HepG2 (cell line): ENCODE results near the gene TRMT5. TPM values are rescaled to one million over a fixed set of nuclear protein-coding genes. Genes with fewer than 3 reads are reported as not detected.

ENCODE experiments used
- ATAC-seq: fragments of 200-7000 bp; cut with Tn5 transposase; 3 replicates; pipeline ENCODE4 v1.9.1; 2020; ENCODE audit warnings: mild to moderate bottlenecking, moderate library complexity
- BruUV-seq: library from RNA; stranded (reverse); fragments of 400-500 nt; replicated peaks from 2 replicates; lab custom pipeline; 2021; lab: Mats Ljungman, UMichigan
- CTCF ChIA-PET: fragments of 300-600 bp; formaldehyde crosslinking; extraction: SDS; loops from one replicate; lab custom pipeline; 2021; ENCODE audit warnings: low total read pairs, inconsistent platforms, low intra/inter-chr PET ratio; lab: Yijun Ruan, JAX
- POLR2A ChIA-PET: fragments of 350-600 bp; sonication (Branson Sonifier 250); formaldehyde crosslinking; loops from one replicate; lab custom pipeline; 2020; ENCODE audit warnings: antibody characterized with exemption, inconsistent platforms; lab: Yijun Ruan, JAX
- DNase-seq: peaks from one replicate; pipeline ENCODE4 v3.0.0-alpha.2; 2015; ENCODE audit warnings: low spot score
- FAIRE-seq: peaks from 3 replicates; lab custom pipeline; 2011; peaks lifted over from hg19 to GRCh38; lab: Jason Lieb, UNC
- H2AFZ ChIP-seq: one replicate; pipeline ENCODE4 v1.6.1; 2011; ENCODE audit warnings: low read length, inconsistent platforms
- H3K27ac ChIP-seq: fragments of 300-600 bp; 3 replicates; pipeline ENCODE4 v1.8.0; 2011; ENCODE audit warnings: mixed run types, mild to moderate bottlenecking, mixed read lengths, low read length, inconsistent platforms; ENCODE audit not compliant: insufficient read depth; ENCODE audit errors: extremely low read length
- H3K27me3 ChIP-seq, 2 experiments: fragments of 200-600 bp in 1 of 2; 2 replicates in 1 of 2; 3 replicates in 1 of 2; pipeline versions ENCODE4 v1.6.0 to v1.8.0; 2011; ENCODE audit warnings: low read length in 2 of 2, mild to moderate bottlenecking in 2 of 2, moderate library complexity in 2 of 2, inconsistent platforms in 1 of 2; ENCODE audit not compliant: insufficient read depth in 2 of 2, control insufficient read depth in 1 of 2
- H3K36me3 ChIP-seq, 2 experiments: fragments of 200-600 bp in 1 of 2; replicated peaks in 1 of 2; 2 replicates in 1 of 2; 3 replicates in 1 of 2; pipeline versions ENCODE4 v1.5.1 to v1.8.0; 2011; ENCODE audit warnings: low read length in 2 of 2, inconsistent platforms in 1 of 2; ENCODE audit not compliant: insufficient read depth in 2 of 2, control insufficient read depth in 1 of 2
- H3K4me1 ChIP-seq: 2 replicates; pipeline ENCODE4 v1.5.1; 2012; ENCODE audit warnings: low read length, inconsistent platforms; ENCODE audit not compliant: insufficient read depth
- H3K4me2 ChIP-seq: 2 replicates; pipeline ENCODE4 v1.6.0; 2011; ENCODE audit warnings: low read depth, low read length, inconsistent platforms
- H3K4me3 ChIP-seq, 3 experiments: fragments of 200-600 bp in 1 of 3; sonication (generic), shearing (Covaris generic) in 1 of 3; replicated peaks in 1 of 3; 2 replicates each; pipeline ENCODE4 v1.5.1; 2011 to 2016; ENCODE audit warnings: low read length in 3 of 3, inconsistent platforms in 2 of 3, low read depth in 2 of 3, mild to moderate bottlenecking in 2 of 3, control low read depth in 1 of 3, mixed read lengths in 1 of 3; ENCODE audit not compliant: insufficient read depth in 1 of 3
- H3K79me2 ChIP-seq: one replicate; pipeline ENCODE4 v1.6.1; 2011; ENCODE audit warnings: low read length, inconsistent platforms; ENCODE audit not compliant: insufficient read depth
- H3K9ac ChIP-seq: 2 replicates; pipeline ENCODE4 v1.6.0; 2011; ENCODE audit warnings: mild to moderate bottlenecking, low read depth, low read length, inconsistent platforms; ENCODE audit not compliant: insufficient read depth
- H3K9me3 ChIP-seq: 2 replicates; pipeline ENCODE4 v1.5.1; 2012; ENCODE audit warnings: mild to moderate bottlenecking, low read length
- H4K20me1 ChIP-seq: 2 replicates; pipeline ENCODE4 v1.6.0; 2011; ENCODE audit warnings: inconsistent platforms, mild to moderate bottlenecking, low read length, moderate library complexity; ENCODE audit not compliant: insufficient read depth
- BCLAF1 ChIP-seq: fragments of 450-650 bp; IDR thresholded peaks from 2 replicates; pipeline ENCODE4 v1.6.1; 2017; ENCODE audit warnings: mild to moderate bottlenecking
- CENPT ChIP-seq: sonication (generic); formaldehyde crosslinking; IDR thresholded peaks from 2 replicates; pipeline ENCODE4 v1.8.0; 2022; ENCODE audit warnings: low read depth, mild to moderate bottlenecking, moderate library complexity, missing genetic modification reagents
- ETV6 ChIP-seq: sonication (generic); formaldehyde crosslinking; conservative IDR thresholded peaks from 2 replicates; pipeline ENCODE4 v1.4.0; 2020; ENCODE audit warnings: missing genetic modification reagents
- FOXJ3 ChIP-seq: sonication (generic); formaldehyde crosslinking; IDR thresholded peaks from 2 replicates; pipeline ENCODE4 v1.4.0; 2020; ENCODE audit warnings: missing genetic modification reagents, mild to moderate bottlenecking, borderline replicate concordance
- MAFF ChIP-seq: IDR thresholded peaks from 2 replicates; pipeline ENCODE4 v1.6.1; 2011; ENCODE audit warnings: low read depth, low read length, improper control_type of control experiment
- MAFK ChIP-seq, 2 experiments: IDR thresholded peaks in 1 of 2; conservative IDR thresholded peaks in 1 of 2; 2 replicates each; pipeline ENCODE4 v1.6.1; 2011; ENCODE audit warnings: improper control_type of control experiment in 2 of 2, low read length in 2 of 2
- MXD1 ChIP-seq: sonication (generic); formaldehyde crosslinking; IDR thresholded peaks from 2 replicates; pipeline ENCODE4 v1.4.0; 2020; ENCODE audit warnings: mild to moderate bottlenecking, missing genetic modification reagents
- NFE2 ChIP-seq: sonication (generic); formaldehyde crosslinking; IDR thresholded peaks from 2 replicates; pipeline ENCODE4 v1.4.0; 2020; ENCODE audit warnings: missing genetic modification reagents
- NFE2L2 ChIP-seq: fragments of 150-350 bp; IDR thresholded peaks from 2 replicates; pipeline ENCODE4 v1.6.1; 2014; ENCODE audit warnings: low read length
- RBM22 ChIP-seq: fragments of 200-400 bp; formaldehyde crosslinking; optimal IDR thresholded peaks from 2 replicates; pipeline ENCODE3; 2017; ENCODE audit warnings: mild to moderate bottlenecking, low read length, moderate library complexity
- RXRB ChIP-seq: IDR thresholded peaks from 2 replicates; pipeline ENCODE4 v1.6.1; 2016; ENCODE audit warnings: borderline replicate concordance, missing genetic modification reagents, missing compliant biosample characterization
- TCF7 ChIP-seq: sonication (generic); IDR thresholded peaks from 2 replicates; pipeline ENCODE4 v1.6.1; 2016; ENCODE audit warnings: antibody characterized with exemption, low read depth
- TERF1 ChIP-seq: sonication (generic); formaldehyde crosslinking; IDR thresholded peaks from 2 replicates; pipeline ENCODE4 v1.8.0; 2022; ENCODE audit warnings: mild to moderate bottlenecking, missing genetic modification reagents, moderate library complexity
- ZBTB25 ChIP-seq: IDR thresholded peaks from 2 replicates; pipeline ENCODE4 v1.6.1; 2018; ENCODE audit warnings: missing genetic modification reagents
- ZNF275 ChIP-seq: sonication (generic); formaldehyde crosslinking; IDR thresholded peaks from 2 replicates; pipeline ENCODE4 v1.8.0; 2022; ENCODE audit warnings: missing genetic modification reagents, mild to moderate bottlenecking, inconsistent platforms, borderline replicate concordance
- ZNF776 ChIP-seq: sonication (generic); formaldehyde crosslinking; IDR thresholded peaks from 2 replicates; pipeline ENCODE4 v1.4.0; 2020; ENCODE audit warnings: mild to moderate bottlenecking, missing genetic modification reagents
- WGBS: methylation state at CpG from one replicate; pipeline ENCODE4 v1.1.6; 2017; ENCODE audit warnings: low lambda C conversion rate; 5-methylcytosine and 5-hydroxymethylcytosine counted together
- in situ Hi-C: cut with HindIII; loops from 2 replicates; pipeline ENCODE4 v1.10.0; 2017; ENCODE audit warnings: low pct_unique_long_range_greater_than_20kb; ENCODE audit not compliant: extremely low pct_ligation_motif_present
- intact Hi-C: fragments of 100-400 bp; cut with micrococcal nuclease; formaldehyde crosslinking; loops from one replicate; pipeline ENCODE4 v1.10.0; 2022; ENCODE audit not compliant: unreplicated experiment
- polyA plus RNA-seq, 8 experiments: library from polyadenylated mRNA; depleted of rRNA in 3 of 8; stranded (reverse) in 7 of 8; unstranded in 1 of 8; fragments of >200 nt; fragmentation: Illumina TruSeq in 4 of 8; extraction: Trizol in 4 of 8; gene quantifications; 2 replicates each; pipeline versions ENCODE4 v1.2.1 to v1.2.3, GENCODE V29; 2011 to 2016; ENCODE audit warnings: low read depth in 4 of 8, missing spikeins in 1 of 8, mixed read lengths in 1 of 8; ENCODE audit not compliant: insufficient read depth in 1 of 8
- total RNA-seq, 5 experiments: library from RNA; depleted of rRNA; stranded (reverse); fragments of >200 nt; fragmentation: Illumina TruSeq; extraction: Trizol; gene quantifications; 2 replicates each; pipeline ENCODE4 v1.2.3, GENCODE V29; 2016; ENCODE audit warnings: low read depth in 1 of 5

TRMT5 gene
- total and polyA plus RNA-seq, 2 of the 13 experiments (the other 11 are each of a cell fraction or from before 2014, with no cell fraction given): 3.6 to 16.0 TPM

GRCh38 chr14:60981633-60982455 lies 965 bp upstream of the TRMT5 start:
- H3K4me3 ChIP-seq: peak overlapping the region; percentile 62 to 93 (median 90)
- DNase-seq: peak; percentile 45
- H3K4me2 ChIP-seq: peak overlapping the region; percentile 86
- no peaks in the 10 kb centered on the region for H4K20me1 ChIP-seq
- peak; percentile 60 for ATAC-seq
- POLR2A ChIA-PET: interaction anchor here (0.5 to 2.1 kb wide), 12 partner anchors 57 to 357 kb away, joined by 3 to 14 read pairs (median 4); partner anchors contain the start of gene SIX4
- intact Hi-C loops (loop anchor here (1.0 to 2.0 kb wide), 5 partner anchors 121 to 357 kb away; no protein-coding TSS in a partner anchor), in situ Hi-C loops (no loop called here)
- H3K27me3 ChIP-seq: no peaks in the 10 kb centered on the region; a peak in 1 of 5 replicates
- peaks cover 0 to 8% of the 10 kb centered on the region in 2 experiments; a peak in 2 of 5 replicates for H3K36me3 ChIP-seq
- H3K79me2 ChIP-seq: peaks cover 27% of the 10 kb centered on the region
- peaks cover 44% of the 10 kb centered on the region for H3K4me1 ChIP-seq
- CTCF ChIA-PET: no interaction called here
- no peaks in the 10 kb centered on the region for H3K9me3 ChIP-seq
- peak overlapping the region; percentile 88 for H3K9ac ChIP-seq
- H3K27ac ChIP-seq: peak overlapping the region; percentile 82
- peak; percentile 75 for FAIRE-seq
- BruUV-seq: TSS peak; percentile 56
- H2AFZ ChIP-seq: peak overlapping the region; percentile 79
- 0% methylated on average over 12 of the region's 12 CpGs for WGBS
- TF ChIP-seq ETV6 (CRISPR knock-in tag) (no peak), RBM22 (no peak), MXD1 (no peak), MAFF (peak; percentile 83), NFE2 (peak; percentile 46), FOXJ3 (CRISPR knock-in tag) (no peak), ZNF776 (CRISPR knock-in tag) (no peak), RXRB (CRISPR knock-in tag) (peak; percentile 18; the same call in 1 of the 2 replicates), CENPT (CRISPR knock-in tag) (no peak), TCF7 (no peak), ZBTB25 (peak; percentile 7; the same call in 1 of the 2 replicates), TERF1 (CRISPR knock-in tag) (no peak), ZNF275 (0 out of 2 replicates have a peak, but pooled peaks have one; percentile 11), BCLAF1 (no peak), NFE2L2 (peak; percentile 70), MAFK (conservative IDR thresholded peaks at IDR 0.05 in 1 of 2, IDR thresholded peaks at IDR 0.05 in 1 of 2; ENCODE audit: low read length in 2 of 2) (peak; percentile 80 to 90)
